H9 (cell line): Measurements from ENCODE around the gene MME. TPM values are rescaled to one million over a fixed set of nuclear protein-coding genes. Genes with fewer than 3 reads are reported as not detected.

Source experiments
- DNase-seq: peaks from one replicate; pipeline ENCODE4 v3.0.0-alpha.2; 2017
- H2AFZ ChIP-seq: one replicate; pipeline ENCODE4 v1.6.1; 2013; ENCODE audit warnings: mild to moderate bottlenecking, low read length, control low read depth, moderate library complexity
- H2AK5ac ChIP-seq: 2 replicates; pipeline ENCODE4 v1.6.1; 2013; ENCODE audit warnings: low read length, control low read depth, mixed read lengths; ENCODE audit not compliant: insufficient read length
- H2BK120ac ChIP-seq: one replicate; pipeline ENCODE4 v1.6.1; 2013; ENCODE audit warnings: low read depth, mild to moderate bottlenecking, low read length, control low read depth, inconsistent platforms; ENCODE audit not compliant: poor library complexity, severe bottlenecking
- H2BK12ac ChIP-seq: 2 replicates; pipeline ENCODE4 v1.6.1; 2013; ENCODE audit warnings: low read length, control low read depth, mixed read lengths, low read depth; ENCODE audit not compliant: insufficient read length
- H2BK15ac ChIP-seq: 2 replicates; pipeline ENCODE4 v1.6.1; 2013; ENCODE audit warnings: low read depth, low read length, control low read depth
- H2BK20ac ChIP-seq: one replicate; pipeline ENCODE4 v1.6.1; 2013; ENCODE audit warnings: low read depth, mild to moderate bottlenecking, low read length, control low read depth, inconsistent platforms; ENCODE audit not compliant: poor library complexity, severe bottlenecking
- H2BK5ac ChIP-seq: 2 replicates; pipeline ENCODE4 v1.6.1; 2013; ENCODE audit warnings: low read length, control low read depth, mixed read lengths; ENCODE audit not compliant: insufficient read length
- H3K14ac ChIP-seq: 2 replicates; pipeline ENCODE4 v1.6.1; 2013; ENCODE audit warnings: low read length, control low read depth; ENCODE audit not compliant: insufficient read depth
- H3K18ac ChIP-seq: 2 replicates; pipeline ENCODE4 v1.6.1; 2013; ENCODE audit warnings: low read depth, mild to moderate bottlenecking, mixed read lengths, low read length, control low read depth; ENCODE audit not compliant: insufficient read length
- H3K23ac ChIP-seq: 2 replicates; pipeline ENCODE4 v1.6.1; 2013; ENCODE audit warnings: low read length, control low read depth, mixed read lengths, low read depth; ENCODE audit not compliant: insufficient read length
- H3K23me2 ChIP-seq: 2 replicates; pipeline ENCODE4 v1.6.1; 2013; ENCODE audit warnings: low read depth, mild to moderate bottlenecking, mixed read lengths, low read length, control low read depth; ENCODE audit not compliant: insufficient read length, poor library complexity, severe bottlenecking
- H3K27ac ChIP-seq: 2 replicates; pipeline ENCODE4 v1.5.1; 2013; ENCODE audit warnings: low read length, control low read depth, mixed read lengths, low read depth; ENCODE audit not compliant: insufficient read length
- H3K27me3 ChIP-seq: 2 replicates; pipeline ENCODE4 v1.6.1; 2013; ENCODE audit warnings: low read length, control low read depth, inconsistent platforms; ENCODE audit not compliant: insufficient read depth
- H3K4ac ChIP-seq: 2 replicates; pipeline ENCODE4 v1.6.1; 2013; ENCODE audit warnings: low read depth, mild to moderate bottlenecking, control low read depth, inconsistent platforms, low read length, moderate library complexity
- H3K4me1 ChIP-seq: 2 replicates; pipeline ENCODE4 v1.6.1; 2013; ENCODE audit warnings: low read length, control low read depth, inconsistent platforms; ENCODE audit not compliant: insufficient read depth
- H3K4me2 ChIP-seq: 2 replicates; pipeline ENCODE4 v1.6.1; 2013; ENCODE audit warnings: low read length, control low read depth, mixed read lengths; ENCODE audit not compliant: insufficient read length, insufficient read depth
- H3K56ac ChIP-seq: 2 replicates; pipeline ENCODE4 v1.6.1; 2013; ENCODE audit warnings: low read depth, mild to moderate bottlenecking, mixed read lengths, low read length, control low read depth; ENCODE audit not compliant: insufficient read length
- H3K79me1 ChIP-seq: 2 replicates; pipeline ENCODE4 v1.6.1; 2013; ENCODE audit warnings: low read depth, mild to moderate bottlenecking, moderate library complexity, low read length, control low read depth, inconsistent platforms; ENCODE audit not compliant: insufficient read depth, poor library complexity, severe bottlenecking
- H3K79me2 ChIP-seq: 2 replicates; pipeline ENCODE4 v1.6.1; 2013; ENCODE audit warnings: low read length, control low read depth, inconsistent platforms; ENCODE audit not compliant: insufficient read depth
- H3K9ac ChIP-seq: 2 replicates; pipeline ENCODE4 v1.6.1; 2013; ENCODE audit warnings: low read length, control low read depth, mixed read lengths; ENCODE audit not compliant: insufficient read length; ENCODE audit errors: extremely low read depth
- H3K9me3 ChIP-seq: one replicate; pipeline ENCODE4 v1.6.1; 2013; ENCODE audit warnings: low read depth, low read length, inconsistent platforms; ENCODE audit not compliant: control insufficient read depth
- H3T11ph ChIP-seq: one replicate; pipeline ENCODE4 v1.6.1; 2013; ENCODE audit warnings: mild to moderate bottlenecking, low read length, control low read depth, inconsistent platforms
- H4K20me1 ChIP-seq: one replicate; pipeline ENCODE4 v1.6.1; 2013; ENCODE audit not compliant: control insufficient read depth, insufficient read length, insufficient read depth
- H4K5ac ChIP-seq: 2 replicates; pipeline ENCODE4 v1.6.1; 2013; ENCODE audit warnings: low read depth, mild to moderate bottlenecking, mixed read lengths, low read length, control low read depth; ENCODE audit not compliant: insufficient read length
- H4K8ac ChIP-seq: replicated peaks from 2 replicates; pipeline ENCODE4 v1.6.1; 2013; ENCODE audit warnings: low read length, control low read depth, mixed read lengths, low read depth; ENCODE audit not compliant: insufficient read length
- H4K91ac ChIP-seq: 2 replicates; pipeline ENCODE4 v1.6.1; 2013; ENCODE audit warnings: low read depth, mild to moderate bottlenecking, moderate library complexity, mixed read lengths, low read length, control low read depth; ENCODE audit not compliant: insufficient read length
- H3K27ac Mint-ChIP-seq, 3 experiments: 2 replicates in 2 of 3; 3 replicates in 1 of 3; pipeline ENCODE4 v1.8.0; 2020 to 2021; ENCODE audit warnings: mixed read lengths in 3 of 3, mild to moderate bottlenecking in 1 of 3, moderate library complexity in 1 of 3
- H3K27me3 Mint-ChIP-seq: 2 replicates; pipeline ENCODE4 v1.8.0; 2021; ENCODE audit warnings: low read depth, mild to moderate bottlenecking, moderate library complexity, mixed read lengths
- H3K36me3 Mint-ChIP-seq, 3 experiments: 2 replicates in 2 of 3; 3 replicates in 1 of 3; pipeline ENCODE4 v1.8.0; 2020 to 2021; ENCODE audit warnings: low read depth in 3 of 3, mixed read lengths in 3 of 3; ENCODE audit not compliant: insufficient read depth in 1 of 3
- H3K4me1 Mint-ChIP-seq, 2 experiments: 2 replicates each; pipeline ENCODE4 v1.8.0; 2020; ENCODE audit warnings: mixed read lengths in 2 of 2
- H3K4me3 Mint-ChIP-seq, 2 experiments: 2 replicates in 1 of 2; 3 replicates in 1 of 2; pipeline ENCODE4 v1.8.0; 2020 to 2021; ENCODE audit warnings: mild to moderate bottlenecking in 2 of 2, mixed read lengths in 2 of 2, moderate library complexity in 1 of 2
- H3K9me3 Mint-ChIP-seq, 2 experiments: 2 replicates in 1 of 2; 3 replicates in 1 of 2; pipeline ENCODE4 v1.8.0; 2020; ENCODE audit warnings: mild to moderate bottlenecking in 2 of 2, mixed read lengths in 2 of 2, moderate library complexity in 1 of 2
- WGBS: extraction: QIAGEN DNeasy Blood & Tissue Kit; methylation state at CpG from one replicate; pipeline ENCODE4 v1.1.7; 2013; ENCODE audit warnings: missing lambda C conversion rate, low lambda C conversion rate, mixed read lengths; ENCODE audit not compliant: insufficient read length; ENCODE audit errors: extremely low coverage; 5-methylcytosine and 5-hydroxymethylcytosine counted together
- total RNA-seq: library from RNA; stranded (reverse); gene quantifications from 2 replicates; pipeline ENCODE4 v1.2.1, GENCODE V29; 2021
- TF ChIP-seq, protein P1 (sequence below): fragments of 200-600 bp; sonication (generic); conservative IDR thresholded peaks from 3 replicates; pipeline ENCODE4 v1.8.0; 2021; ENCODE audit warnings: antibody characterized with exemption, mild to moderate bottlenecking

Gene MME
- total RNA-seq, 1 experiment from 2014 or later = 16.4 TPM

DNA sequence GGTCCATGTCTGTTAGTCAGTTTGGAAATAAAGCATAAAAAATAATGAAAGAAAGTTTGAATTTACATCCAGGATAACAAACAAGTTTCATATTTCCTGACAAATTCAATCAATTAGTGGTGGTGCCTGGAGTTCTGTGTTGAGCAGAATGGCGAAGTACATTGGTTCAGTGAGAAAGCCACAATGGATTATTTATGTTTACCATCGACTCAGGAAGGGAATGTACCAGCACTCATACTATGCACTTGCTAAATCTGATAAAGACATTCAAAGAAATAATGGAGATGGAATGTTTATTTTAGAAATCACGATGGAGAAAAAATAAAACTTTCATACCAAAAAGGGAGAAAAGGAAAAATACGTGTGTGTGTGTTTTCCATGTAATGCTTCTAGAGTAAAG lies 45.3 kb upstream of the MME start:
- Histone ChIP-seq H2BK15ac (no peak overlapping the region), H2BK20ac (no peak overlapping the region), H2BK12ac (no peak overlapping the region), H3K23ac (no peak overlapping the region), H3K18ac (no peak overlapping the region), H3K23me2 (no peaks in the 10 kb centered on the region), H3K4me2 (no peak overlapping the region), H4K91ac (no peak overlapping the region), H3K9ac (no peak overlapping the region), H2AFZ (no peak overlapping the region), H2AK5ac (no peak overlapping the region), H4K8ac (no peak overlapping the region), H3K4ac (no peak overlapping the region), H3K27ac (no peak overlapping the region), H4K20me1 (no peaks in the 10 kb centered on the region), H3K79me1 (no peaks in the 10 kb centered on the region), H2BK5ac (no peak overlapping the region), H3K79me2 (no peaks in the 10 kb centered on the region), H3T11ph (no peak overlapping the region), H2BK120ac (no peak overlapping the region), H3K27me3 (no peaks in the 10 kb centered on the region), H4K5ac (no peak overlapping the region), H3K14ac (no peak overlapping the region), H3K56ac (no peak overlapping the region), H3K9me3 (no peaks in the 10 kb centered on the region), H3K4me1 (peaks cover 2% of the 10 kb centered on the region; the same call in 1 of the 2 replicates)
- Mint-ChIP-seq H3K27ac (no peak overlapping the region), H3K9me3 (peaks cover 2% of the 10 kb centered on the region in 2 experiments; a peak in 3 of 5 replicates), H3K36me3 (peaks cover 0 to 7% (median under 1%) of the 10 kb centered on the region in 3 experiments; a peak in 3 of 7 replicates), H3K27me3 (no peaks in the 10 kb centered on the region; the same call in 1 of the 2 replicates), H3K4me1 (peaks cover 25 to 28% of the 10 kb centered on the region in 2 experiments), H3K4me3 (no peak overlapping the region)
- DNase-seq = no peak
- no CpG with 5 or more reads among the region's 4 CpGs for WGBS
- TF ChIP-seq, protein P1, sequence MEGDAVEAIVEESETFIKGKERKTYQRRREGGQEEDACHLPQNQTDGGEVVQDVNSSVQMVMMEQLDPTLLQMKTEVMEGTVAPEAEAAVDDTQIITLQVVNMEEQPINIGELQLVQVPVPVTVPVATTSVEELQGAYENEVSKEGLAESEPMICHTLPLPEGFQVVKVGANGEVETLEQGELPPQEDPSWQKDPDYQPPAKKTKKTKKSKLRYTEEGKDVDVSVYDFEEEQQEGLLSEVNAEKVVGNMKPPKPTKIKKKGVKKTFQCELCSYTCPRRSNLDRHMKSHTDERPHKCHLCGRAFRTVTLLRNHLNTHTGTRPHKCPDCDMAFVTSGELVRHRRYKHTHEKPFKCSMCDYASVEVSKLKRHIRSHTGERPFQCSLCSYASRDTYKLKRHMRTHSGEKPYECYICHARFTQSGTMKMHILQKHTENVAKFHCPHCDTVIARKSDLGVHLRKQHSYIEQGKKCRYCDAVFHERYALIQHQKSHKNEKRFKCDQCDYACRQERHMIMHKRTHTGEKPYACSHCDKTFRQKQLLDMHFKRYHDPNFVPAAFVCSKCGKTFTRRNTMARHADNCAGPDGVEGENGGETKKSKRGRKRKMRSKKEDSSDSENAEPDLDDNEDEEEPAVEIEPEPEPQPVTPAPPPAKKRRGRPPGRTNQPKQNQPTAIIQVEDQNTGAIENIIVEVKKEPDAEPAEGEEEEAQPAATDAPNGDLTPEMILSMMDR = no peak
